Astrocyte of the spinal cord (primary cell): ENCODE measurements around the gene ALK.

Experiments
- DNase-seq: peaks from one replicate; pipeline ENCODE4 v3.0.0; 2011; ENCODE audit warnings: low read depth, low spot score
- H3K4me3 ChIP-seq: 2 replicates; pipeline ENCODE4 v1.5.1; 2011; ENCODE audit warnings: low read depth, mild to moderate bottlenecking, low read length, moderate library complexity
- in situ Hi-C: cut with HindIII; loops from 2 replicates; pipeline ENCODE4 v1.10.0; 2017; ENCODE audit warnings: low sequenced_read_pairs
- TF ChIP-seq, protein P1 (sequence below): IDR thresholded peaks from 2 replicates; pipeline ENCODE4 v1.5.1; 2012; ENCODE audit warnings: low read depth, mild to moderate bottlenecking, low read length, inconsistent platforms

The ALK gene

DNA sequence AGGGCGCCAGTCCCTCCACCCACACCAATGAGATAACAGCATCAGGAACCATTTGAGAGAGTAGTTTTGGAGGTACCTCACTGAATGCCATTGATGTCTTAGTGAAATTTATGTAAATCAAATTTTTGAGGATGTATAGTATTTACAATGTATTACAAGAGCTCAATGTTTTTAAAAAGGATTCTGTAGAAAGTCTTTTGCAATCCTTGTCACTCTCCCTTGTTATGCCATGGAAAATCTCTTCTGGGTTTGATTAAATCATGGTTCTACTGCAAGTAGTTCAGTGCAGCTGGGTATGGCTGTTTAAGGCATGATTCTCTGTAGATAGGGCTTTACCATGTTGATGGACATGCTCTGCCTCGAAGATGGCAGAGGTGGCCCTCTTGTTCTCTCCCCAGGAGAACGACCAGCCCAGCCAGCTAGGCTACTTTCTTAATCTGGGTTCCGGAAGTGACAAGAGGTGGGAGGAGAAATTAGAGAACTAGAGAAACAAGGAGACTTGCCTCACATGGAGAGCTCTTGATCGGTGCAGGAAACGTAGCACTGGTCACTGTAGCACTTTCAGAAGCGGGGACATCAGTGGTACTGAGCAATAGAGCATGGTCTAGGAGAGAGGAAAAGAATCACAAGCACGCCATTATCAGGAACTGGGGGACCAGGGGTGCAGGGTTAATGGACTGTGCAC lies 603.4 kb downstream of the ALK start:
- in situ Hi-C loops: no loop called here
- TF ChIP-seq, protein P1, sequence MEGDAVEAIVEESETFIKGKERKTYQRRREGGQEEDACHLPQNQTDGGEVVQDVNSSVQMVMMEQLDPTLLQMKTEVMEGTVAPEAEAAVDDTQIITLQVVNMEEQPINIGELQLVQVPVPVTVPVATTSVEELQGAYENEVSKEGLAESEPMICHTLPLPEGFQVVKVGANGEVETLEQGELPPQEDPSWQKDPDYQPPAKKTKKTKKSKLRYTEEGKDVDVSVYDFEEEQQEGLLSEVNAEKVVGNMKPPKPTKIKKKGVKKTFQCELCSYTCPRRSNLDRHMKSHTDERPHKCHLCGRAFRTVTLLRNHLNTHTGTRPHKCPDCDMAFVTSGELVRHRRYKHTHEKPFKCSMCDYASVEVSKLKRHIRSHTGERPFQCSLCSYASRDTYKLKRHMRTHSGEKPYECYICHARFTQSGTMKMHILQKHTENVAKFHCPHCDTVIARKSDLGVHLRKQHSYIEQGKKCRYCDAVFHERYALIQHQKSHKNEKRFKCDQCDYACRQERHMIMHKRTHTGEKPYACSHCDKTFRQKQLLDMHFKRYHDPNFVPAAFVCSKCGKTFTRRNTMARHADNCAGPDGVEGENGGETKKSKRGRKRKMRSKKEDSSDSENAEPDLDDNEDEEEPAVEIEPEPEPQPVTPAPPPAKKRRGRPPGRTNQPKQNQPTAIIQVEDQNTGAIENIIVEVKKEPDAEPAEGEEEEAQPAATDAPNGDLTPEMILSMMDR: no peak
- H3K4me3 ChIP-seq: no peak overlapping the region
- no peak for DNase-seq

DNA sequence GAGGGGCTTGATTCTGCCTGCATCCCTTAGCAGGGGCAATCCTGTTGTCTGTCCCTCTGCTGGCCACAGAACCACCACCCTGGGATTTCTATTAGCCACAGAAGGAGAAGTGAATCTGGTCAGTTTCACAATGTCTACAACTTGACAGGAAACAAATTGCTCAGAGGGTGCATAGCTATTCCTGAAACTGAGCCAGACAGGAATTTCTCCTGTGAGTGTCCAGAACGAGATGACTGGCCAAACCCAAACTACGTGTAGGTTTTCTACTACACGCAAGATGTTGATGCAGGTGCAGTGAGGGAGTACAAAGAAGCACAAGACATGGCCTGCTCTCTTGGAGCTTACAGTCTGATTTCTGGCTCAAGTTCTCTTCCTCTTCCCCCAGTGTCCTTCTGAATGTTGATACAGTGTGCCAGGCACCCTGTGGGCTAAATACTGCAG lies 604.3 kb downstream of the ALK start:
- DNase-seq: peak; percentile 25
- in situ Hi-C loops: no loop called here
- TF ChIP-seq, protein P1: no peak
- H3K4me3 ChIP-seq: no peak overlapping the region

DNA sequence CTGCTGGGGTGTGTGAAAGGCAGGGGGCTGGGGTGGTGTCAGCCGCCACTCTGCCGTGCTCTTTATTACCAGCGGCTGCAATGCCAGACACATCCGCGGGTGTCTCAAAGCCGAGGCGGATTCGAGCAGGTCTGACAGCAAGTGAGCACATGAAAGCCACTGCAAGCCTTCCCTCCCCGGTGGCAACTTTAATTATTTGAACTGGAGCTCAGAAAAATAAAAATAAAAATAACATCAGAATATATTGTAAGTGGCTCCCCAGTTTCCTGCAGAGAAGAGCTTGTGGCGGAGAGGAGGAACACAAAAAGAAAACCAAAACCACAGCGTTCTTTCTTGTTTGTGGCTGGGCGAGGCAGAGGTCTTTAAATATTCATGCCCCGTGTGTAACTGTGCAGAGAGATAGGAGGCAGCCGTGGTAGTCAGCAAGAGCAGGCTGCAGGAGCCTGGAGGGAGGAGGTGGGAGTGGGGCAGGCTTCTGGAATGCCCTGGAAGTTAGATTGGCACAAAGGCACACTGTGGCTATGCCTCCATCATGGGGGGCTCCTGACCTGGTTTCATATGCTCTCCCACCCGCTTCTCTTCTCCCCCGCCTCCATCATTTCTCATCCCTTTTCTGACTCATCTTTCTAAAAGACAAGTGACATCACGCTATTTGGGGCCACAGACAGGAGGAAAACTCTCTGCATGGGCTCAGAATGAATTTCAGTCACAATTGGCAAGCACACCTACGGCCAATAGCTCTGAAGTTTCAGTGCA lies 606.4 kb downstream of the ALK start:
- peak; percentile 43 for DNase-seq
- H3K4me3 ChIP-seq: no peak overlapping the region
- in situ Hi-C loops: no loop called here
- TF ChIP-seq, protein P1: peak; percentile 25

DNA sequence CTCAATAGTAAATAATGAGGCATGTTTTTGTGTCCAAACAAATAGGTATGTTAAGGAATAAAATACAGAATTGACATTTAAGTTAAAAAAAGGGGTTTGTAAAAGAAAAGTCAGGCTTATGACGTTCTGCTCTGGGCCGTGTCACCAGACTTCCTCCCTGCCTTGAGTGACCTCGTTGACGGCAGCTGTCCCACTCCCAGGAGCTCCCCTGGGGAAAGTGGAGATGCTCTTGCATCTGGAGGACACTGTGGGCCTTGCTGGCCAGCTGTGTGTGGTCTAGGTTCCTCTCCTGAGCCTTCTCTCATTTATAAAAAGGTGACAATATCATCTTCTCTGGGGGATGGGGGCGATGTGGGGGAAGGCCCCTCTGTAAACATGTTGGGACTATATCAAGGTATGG lies 609.9 kb downstream of the ALK start:
- in situ Hi-C loops: no loop called here
- no peak overlapping the region for H3K4me3 ChIP-seq
- no peak for DNase-seq
- TF ChIP-seq, protein P1: no peak

DNA sequence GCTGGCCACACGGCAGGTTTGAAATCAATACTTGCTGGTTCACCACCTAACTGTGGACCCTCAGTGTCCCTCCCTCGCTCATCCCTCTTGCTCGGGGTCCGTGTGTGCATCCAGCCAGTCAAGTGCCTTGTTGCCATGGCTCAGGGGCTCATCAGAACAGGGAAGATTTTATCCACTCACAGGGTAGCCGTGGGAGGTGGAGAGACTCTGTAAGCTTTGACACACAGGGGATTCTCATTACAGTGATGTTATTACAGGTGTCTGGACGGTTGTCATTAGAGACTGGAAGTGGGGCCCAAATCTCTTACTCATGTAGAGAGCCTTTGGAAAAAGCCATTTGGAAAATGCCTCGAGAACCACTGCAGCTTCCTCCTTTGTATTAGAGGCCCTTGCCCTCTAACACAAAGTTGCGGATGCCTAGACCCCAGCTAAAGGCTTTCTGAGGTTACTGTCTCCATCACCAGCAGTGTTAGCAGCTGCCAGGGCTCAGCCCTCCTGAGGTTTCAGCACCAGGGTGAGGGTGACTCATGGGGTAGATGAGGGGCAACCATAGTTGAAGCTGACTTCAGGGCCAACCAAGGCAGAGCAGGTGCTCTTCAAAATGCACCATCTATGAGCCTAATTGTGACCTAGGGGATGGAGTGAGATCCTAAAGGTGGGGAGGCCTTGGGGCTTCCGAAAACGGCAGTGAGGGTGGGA lies 610.6 kb downstream of the ALK start:
- in situ Hi-C loops: no loop called here
- no peak overlapping the region for H3K4me3 ChIP-seq
- DNase-seq: no peak
- TF ChIP-seq, protein P1: no peak

DNA sequence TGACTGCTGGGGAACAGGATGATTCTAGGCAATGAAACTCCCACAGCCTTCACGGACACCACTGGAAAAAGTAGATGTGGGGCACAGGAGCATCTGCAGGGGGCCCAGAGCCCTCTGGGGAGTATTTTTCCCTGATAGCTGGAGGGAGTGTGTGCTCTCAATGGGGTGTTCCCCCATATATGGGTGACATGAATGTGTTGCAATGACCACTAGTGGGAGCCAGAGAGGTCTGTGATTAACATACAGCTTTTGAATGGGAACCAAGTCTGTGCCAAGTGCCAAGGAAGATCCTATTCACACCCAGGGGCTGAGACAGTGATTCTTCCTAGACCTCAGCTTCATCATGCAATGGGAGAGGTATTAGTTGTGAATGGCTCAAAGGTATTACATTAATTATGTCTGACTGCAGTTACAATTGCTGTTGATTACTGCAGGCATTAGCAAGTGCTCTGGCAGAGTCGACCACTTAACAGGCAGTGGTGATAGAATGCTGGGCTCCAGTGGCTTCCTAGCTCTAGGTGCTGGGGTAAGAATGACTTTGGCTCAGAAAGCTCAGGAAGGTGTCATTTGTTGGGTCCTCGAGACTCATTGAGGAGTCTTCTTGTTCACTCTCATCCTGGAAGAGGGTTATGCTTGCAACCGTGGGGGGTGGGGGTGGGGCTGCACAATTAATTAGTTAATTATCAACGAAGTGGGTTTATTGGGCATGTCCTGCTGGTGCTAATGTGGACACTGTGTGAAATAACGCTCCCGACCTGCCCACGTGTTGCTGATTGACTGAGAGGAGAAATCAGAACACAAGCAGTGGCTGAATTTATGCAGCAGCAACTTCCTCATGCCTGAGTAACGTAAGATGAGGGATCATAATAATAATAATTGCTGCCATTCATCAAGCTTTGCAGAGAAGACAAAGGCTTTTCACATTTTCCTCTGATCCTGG lies 612.0 kb downstream of the ALK start:
- TF ChIP-seq, protein P1: peak; percentile 86
- in situ Hi-C loops: no loop called here
- no peak overlapping the region for H3K4me3 ChIP-seq
- DNase-seq: peak; percentile 60
